GM19467 (cell line): ENCODE data around the gene DISP1.
"Not testable (repeated sequence)": the region's sequence is repeated elsewhere in the genome, so short reads cannot be mapped to it uniquely, and the experiment has no call there.

ENCODE experiments used
- ATAC-seq: cut with Tn5 transposase; IDR thresholded peaks from one replicate; pipeline ENCODE4 v1.9.1; 2021; ENCODE audit warnings: mild to moderate bottlenecking, moderate library complexity; ENCODE audit not compliant: unreplicated experiment

DISP1 gene

GRCh38 chr1:222794656-222795474 is 20.0 kb upstream of the DISP1 start:
- no peak for ATAC-seq

- ATAC-seq, result no peak
Observed at GRCh38 chr1:222798116-222798515, 16.7 kb upstream of the DISP1 start.

- ATAC-seq, result no peak
Observed at GRCh38 chr1:222798975-222799374, 15.9 kb upstream of the DISP1 start.

- no peak for ATAC-seq
Observed at GRCh38 chr1:222801067-222801466, 13.8 kb upstream of the DISP1 start.

- no peak for ATAC-seq
Observed at GRCh38 chr1:222811671-222812070, 3.2 kb upstream of the DISP1 start.

- ATAC-seq, result no peak
Observed at GRCh38 chr1:222813866-222814535, 838 bp upstream of the DISP1 start.

- ATAC-seq, result no peak
Observed at GRCh38 chr1:222815440-222815765, 564 bp downstream of the DISP1 start.

- ATAC-seq, result no peak
Observed at GRCh38 chr1:222817529-222817928, 2.7 kb downstream of the DISP1 start.

- ATAC-seq, result no peak
Observed at GRCh38 chr1:222818171-222818570, 3.3 kb downstream of the DISP1 start.

GRCh38 chr1:222820171-222820712 is 5.4 kb downstream of the DISP1 start:
- no peak for ATAC-seq

- ATAC-seq, result no peak
Observed at GRCh38 chr1:222821239-222821638, 6.4 kb downstream of the DISP1 start.

- no peak for ATAC-seq
Observed at GRCh38 chr1:222823695-222824094, 8.9 kb downstream of the DISP1 start.

GRCh38 chr1:222824641-222825040 is 9.8 kb downstream of the DISP1 start:
- ATAC-seq, result no peak

- no peak for ATAC-seq
Observed at GRCh38 chr1:222828939-222829338, 14.1 kb downstream of the DISP1 start.

GRCh38 chr1:222829868-222830267 is 15.0 kb downstream of the DISP1 start:
- ATAC-seq, result no peak

- ATAC-seq, result no peak
Observed at GRCh38 chr1:222833356-222833876, 18.6 kb downstream of the DISP1 start.

GRCh38 chr1:222843469-222844410 is 28.9 kb downstream of the DISP1 start:
- no peak for ATAC-seq

GRCh38 chr1:222844411-222844779 is 29.6 kb downstream of the DISP1 start:
- ATAC-seq, result no peak

- no peak for ATAC-seq
Observed at GRCh38 chr1:222845763-222846162, 30.9 kb downstream of the DISP1 start.

GRCh38 chr1:222850550-222850949 is 35.7 kb downstream of the DISP1 start:
- ATAC-seq, result not testable (repeated sequence)

GRCh38 chr1:222852326-222852725 is 37.5 kb downstream of the DISP1 start:
- ATAC-seq, result no peak
